ENCODE data around the gene TEX11. TPM values are rescaled to one million over a fixed set of nuclear protein-coding genes. Genes with fewer than 3 reads are reported as not detected.
"Not testable (repeated sequence)": the region's sequence is repeated elsewhere in the genome, so short reads cannot be mapped to it uniquely, and the experiment has no call there.

The TEX11 gene
- total and polyA plus RNA-seq, 4 donors, result 0.08 to 1.7 TPM; not detected in 2

DNA sequence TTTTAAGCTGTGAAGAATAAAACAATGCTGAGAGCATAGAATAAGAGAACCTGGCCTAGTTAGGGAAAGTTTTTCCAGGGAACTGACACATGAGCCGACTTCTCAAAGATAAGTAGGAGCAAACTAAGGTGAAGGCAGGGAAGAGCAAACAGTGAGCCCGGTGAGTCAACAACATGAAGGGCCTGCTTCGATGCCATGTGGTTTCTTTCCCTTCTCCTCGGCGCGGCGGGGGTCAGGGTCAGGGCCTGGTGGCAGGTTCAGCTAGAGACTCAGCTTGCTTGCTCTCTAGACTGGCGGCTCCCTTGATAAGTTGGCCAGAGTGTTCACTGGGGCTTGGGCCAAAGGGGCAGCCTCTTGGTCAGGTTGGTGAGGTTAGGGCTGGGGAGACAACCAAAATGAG lies 382.8 kb downstream of the TEX11 start:
- no peak overlapping the region for H3K4me3 ChIP-seq (ENCODE audit: low read depth, low read length)
- H3K4me1 ChIP-seq (ENCODE audit: control insufficient read depth, insufficient read depth, low read length), result no peaks in the 10 kb centered on the region
- no peaks in the 10 kb centered on the region for H3K27me3 ChIP-seq (ENCODE audit: control insufficient read depth, insufficient read depth, low read length)
- H3K36me3 ChIP-seq (ENCODE audit: control insufficient read depth, insufficient read depth, low read length), result no peaks in the 10 kb centered on the region
- H3K27ac ChIP-seq (ENCODE audit: low read depth, low read length), result no peak overlapping the region
- 89% methylated on average over 8 of the region's 8 CpGs for WGBS (ENCODE audit: insufficient coverage)
- DNase-seq (ENCODE audit: low read depth in 4 of 6, low spot score in 6 of 6), result no peak
- H3K9me3 ChIP-seq (ENCODE audit: control insufficient read depth, insufficient read depth, low read length), result no peaks in the 10 kb centered on the region

DNA sequence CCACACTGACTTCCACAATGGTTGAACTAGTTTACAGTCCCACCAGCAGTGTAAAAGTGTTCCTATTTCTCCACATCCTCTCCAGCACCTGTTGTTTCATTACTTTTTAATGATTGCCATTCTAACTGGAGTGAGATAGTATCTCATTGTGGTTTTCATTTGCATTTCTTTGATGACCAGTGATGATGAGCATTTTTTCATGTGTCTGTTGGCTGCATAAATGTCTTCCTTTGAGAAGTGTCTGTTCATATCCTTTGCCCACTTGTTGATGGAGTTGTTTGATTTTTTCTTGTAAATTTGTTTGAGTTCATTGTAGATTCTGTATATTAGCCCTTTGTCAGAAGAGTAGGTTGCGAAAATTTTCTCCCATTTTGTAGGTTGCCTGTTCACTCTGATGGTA lies 392.8 kb downstream of the TEX11 start:
- no CpG with 5 or more reads among the region's 1 CpG for WGBS (ENCODE audit: insufficient coverage)
- not testable (repeated sequence) for DNase-seq (ENCODE audit: low read depth in 4 of 6, low spot score in 6 of 6); H3K4me1 ChIP-seq (ENCODE audit: control insufficient read depth, insufficient read depth, low read length); H3K36me3 ChIP-seq (ENCODE audit: control insufficient read depth, insufficient read depth, low read length); H3K27ac ChIP-seq (ENCODE audit: low read depth, low read length); H3K27me3 ChIP-seq (ENCODE audit: control insufficient read depth, insufficient read depth, low read length); H3K9me3 ChIP-seq (ENCODE audit: control insufficient read depth, insufficient read depth, low read length); H3K4me3 ChIP-seq (ENCODE audit: low read depth, low read length)

DNA sequence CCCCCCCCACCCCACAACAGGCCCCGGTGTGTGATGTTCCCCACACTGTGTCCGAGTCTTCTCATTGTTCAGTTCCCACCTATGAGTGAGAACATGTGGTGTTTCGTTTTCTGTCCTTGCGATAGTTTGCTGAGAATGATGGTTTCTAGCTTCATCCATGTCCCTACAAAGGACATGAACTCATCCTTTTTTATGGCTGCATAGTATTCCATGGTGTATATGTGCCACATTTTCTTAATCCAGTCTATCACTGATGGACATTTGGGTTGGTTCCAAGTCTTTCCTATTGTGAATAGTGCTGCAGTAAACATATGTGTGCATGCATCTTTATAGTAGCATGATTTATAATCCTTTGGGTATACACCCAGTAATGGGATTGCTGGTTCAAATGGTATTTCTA lies 393.2 kb downstream of the TEX11 start:
- not testable (repeated sequence) for H3K4me3 ChIP-seq (ENCODE audit: low read depth, low read length); DNase-seq (ENCODE audit: low read depth in 4 of 6, low spot score in 6 of 6)
- WGBS (ENCODE audit: insufficient coverage), result no CpG with 5 or more reads among the region's 4 CpGs

GRCh38 chrX:70509078-70509477 lies 399.4 kb downstream of the TEX11 start:
- Histone ChIP-seq H3K36me3 (ENCODE audit: control insufficient read depth, insufficient read depth, low read length) (no peaks in the 10 kb centered on the region), H3K4me1 (ENCODE audit: control insufficient read depth, insufficient read depth, low read length) (no peaks in the 10 kb centered on the region), H3K4me3 (ENCODE audit: low read depth, low read length) (no peak overlapping the region), H3K9me3 (ENCODE audit: control insufficient read depth, insufficient read depth, low read length) (no peaks in the 10 kb centered on the region), H3K27me3 (ENCODE audit: control insufficient read depth, insufficient read depth, low read length) (no peaks in the 10 kb centered on the region), H3K27ac (ENCODE audit: low read depth, low read length) (no peak overlapping the region)
- WGBS (ENCODE audit: insufficient coverage), result 67% methylated on average over 1 of the region's 4 CpGs
- DNase-seq (ENCODE audit: low read depth in 4 of 6, low spot score in 6 of 6), result no peak

More for the DNA sequence above, 393.2 kb downstream of the TEX11 start:
- H3K4me1 ChIP-seq (ENCODE audit: control insufficient read depth, insufficient read depth, low read length); H3K36me3 ChIP-seq (ENCODE audit: control insufficient read depth, insufficient read depth, low read length); H3K27ac ChIP-seq (ENCODE audit: low read depth, low read length); H3K9me3 ChIP-seq (ENCODE audit: control insufficient read depth, insufficient read depth, low read length); H3K27me3 ChIP-seq (ENCODE audit: control insufficient read depth, insufficient read depth, low read length): not testable (repeated sequence)

GRCh38 chrX:70508296-70508911 lies 400.1 kb downstream of the TEX11 start:
- Histone ChIP-seq H3K4me1 (ENCODE audit: control insufficient read depth, insufficient read depth, low read length) (no peaks in the 10 kb centered on the region), H3K4me3 (ENCODE audit: low read depth, low read length) (no peak overlapping the region), H3K27ac (ENCODE audit: low read depth, low read length) (no peak overlapping the region), H3K9me3 (ENCODE audit: control insufficient read depth, insufficient read depth, low read length) (no peaks in the 10 kb centered on the region), H3K36me3 (ENCODE audit: control insufficient read depth, insufficient read depth, low read length) (peaks cover 5% of the 10 kb centered on the region), H3K27me3 (ENCODE audit: control insufficient read depth, insufficient read depth, low read length) (no peaks in the 10 kb centered on the region)
- 56% methylated on average over 4 of the region's 6 CpGs for whole genome bisulfite sequencing (ENCODE audit: insufficient coverage)
- no peak for DNase-seq (ENCODE audit: low read depth in 4 of 6, low spot score in 6 of 6)

- Histone ChIP-seq H3K9me3 (ENCODE audit: control insufficient read depth, insufficient read depth, low read length) (no peaks in the 10 kb centered on the region), H3K27ac (ENCODE audit: low read depth, low read length) (no peak overlapping the region), H3K36me3 (ENCODE audit: control insufficient read depth, insufficient read depth, low read length) (peaks cover 9% of the 10 kb centered on the region), H3K4me1 (ENCODE audit: control insufficient read depth, insufficient read depth, low read length) (no peaks in the 10 kb centered on the region), H3K27me3 (ENCODE audit: control insufficient read depth, insufficient read depth, low read length) (peaks cover 2% of the 10 kb centered on the region), H3K4me3 (ENCODE audit: low read depth, low read length) (no peak overlapping the region)
- no peak for DNase-seq (ENCODE audit: low read depth in 4 of 6, low spot score in 6 of 6)
- 59% methylated on average over 3 of the region's 4 CpGs for WGBS (ENCODE audit: insufficient coverage)
Observed at GRCh38 chrX:70505451-70505841, 403.1 kb downstream of the TEX11 start.

- Histone ChIP-seq H3K9me3 (ENCODE audit: control insufficient read depth, insufficient read depth, low read length) (no peaks in the 10 kb centered on the region), H3K27ac (ENCODE audit: low read depth, low read length) (no peak overlapping the region), H3K27me3 (ENCODE audit: control insufficient read depth, insufficient read depth, low read length) (peaks cover 2% of the 10 kb centered on the region), H3K4me1 (ENCODE audit: control insufficient read depth, insufficient read depth, low read length) (no peaks in the 10 kb centered on the region), H3K4me3 (ENCODE audit: low read depth, low read length) (no peak overlapping the region), H3K36me3 (ENCODE audit: control insufficient read depth, insufficient read depth, low read length) (peaks cover 10% of the 10 kb centered on the region)
- WGBS (ENCODE audit: insufficient coverage), result 75% methylated on average over 6 of the region's 6 CpGs
- no peak for DNase-seq (ENCODE audit: low read depth in 4 of 6, low spot score in 6 of 6)
Observed at GRCh38 chrX:70504772-70505450, 403.6 kb downstream of the TEX11 start.

- Histone ChIP-seq H3K4me1 (ENCODE audit: control insufficient read depth, insufficient read depth, low read length) (no peaks in the 10 kb centered on the region), H3K27ac (ENCODE audit: low read depth, low read length) (no peak overlapping the region), H3K36me3 (ENCODE audit: control insufficient read depth, insufficient read depth, low read length) (peaks cover 35% of the 10 kb centered on the region), H3K9me3 (ENCODE audit: control insufficient read depth, insufficient read depth, low read length) (no peaks in the 10 kb centered on the region), H3K4me3 (ENCODE audit: low read depth, low read length) (no peak overlapping the region), H3K27me3 (ENCODE audit: control insufficient read depth, insufficient read depth, low read length) (peaks cover 2% of the 10 kb centered on the region)
- WGBS (ENCODE audit: insufficient coverage), result 82% methylated on average over 3 of the region's 4 CpGs
- DNase-seq (ENCODE audit: low read depth in 4 of 6, low spot score in 6 of 6), result no peak
Observed at GRCh38 chrX:70500826-70501225, 407.7 kb downstream of the TEX11 start.

GRCh38 chrX:70498129-70498528 lies 410.4 kb downstream of the TEX11 start:
- Histone ChIP-seq H3K36me3 (ENCODE audit: control insufficient read depth, insufficient read depth, low read length) (peaks cover 47% of the 10 kb centered on the region), H3K4me3 (ENCODE audit: low read depth, low read length) (no peak overlapping the region), H3K27ac (ENCODE audit: low read depth, low read length) (no peak overlapping the region), H3K9me3 (ENCODE audit: control insufficient read depth, insufficient read depth, low read length) (no peaks in the 10 kb centered on the region), H3K27me3 (ENCODE audit: control insufficient read depth, insufficient read depth, low read length) (peaks cover 2% of the 10 kb centered on the region), H3K4me1 (ENCODE audit: control insufficient read depth, insufficient read depth, low read length) (no peaks in the 10 kb centered on the region)
- WGBS (ENCODE audit: insufficient coverage), result 73% methylated on average over 2 of the region's 2 CpGs
- DNase-seq (ENCODE audit: low read depth in 4 of 6, low spot score in 6 of 6), result no peak

DNA sequence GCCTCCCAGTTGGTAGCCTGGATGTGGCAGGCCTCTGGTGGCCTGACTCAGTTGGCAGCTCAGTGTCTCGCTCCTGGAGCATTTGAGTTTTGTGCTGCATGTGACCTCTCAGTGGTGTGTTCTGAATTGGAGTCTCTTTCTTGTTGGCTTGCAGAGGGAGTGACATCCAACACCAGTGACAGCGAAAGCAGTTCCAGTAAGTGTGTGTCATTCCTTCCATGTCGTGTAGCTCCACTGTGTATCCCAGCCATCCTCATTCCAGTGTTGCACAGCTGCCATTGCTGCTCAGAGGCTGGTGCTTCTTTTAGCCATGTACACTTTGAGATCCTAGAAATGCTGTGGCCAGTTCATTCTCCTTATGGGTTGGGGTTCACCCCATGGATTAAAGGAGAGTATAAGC lies 411.5 kb downstream of the TEX11 start:
- no peak overlapping the region for H3K4me3 ChIP-seq (ENCODE audit: low read depth, low read length)
- DNase-seq (ENCODE audit: low read depth in 4 of 6, low spot score in 6 of 6), result no peak
- H3K9me3 ChIP-seq (ENCODE audit: control insufficient read depth, insufficient read depth, low read length), result no peaks in the 10 kb centered on the region
- H3K27ac ChIP-seq (ENCODE audit: low read depth, low read length), result no peak overlapping the region
- H3K36me3 ChIP-seq (ENCODE audit: control insufficient read depth, insufficient read depth, low read length), result peaks cover 47% of the 10 kb centered on the region
- peaks cover 2% of the 10 kb centered on the region for H3K27me3 ChIP-seq (ENCODE audit: control insufficient read depth, insufficient read depth, low read length)
- no peaks in the 10 kb centered on the region for H3K4me1 ChIP-seq (ENCODE audit: control insufficient read depth, insufficient read depth, low read length)
- WGBS (ENCODE audit: insufficient coverage), result 68% methylated on average over 3 of the region's 3 CpGs
